Effector memory CD4-positive, alpha-beta T cell (primary cell): ENCODE data around the gene CMKLR1.

Source experiments
- DNase-seq, 3 donors: peaks; one replicate each; pipeline ENCODE4 v3.0.0-alpha.2; 2020
- H3K27ac ChIP-seq: 2 replicates; pipeline ENCODE4 v1.7.0; 2013; ENCODE audit warnings: mild to moderate bottlenecking, low read length, moderate library complexity; ENCODE audit not compliant: insufficient read depth, poor library complexity, severe bottlenecking
- H3K27me3 ChIP-seq: replicated peaks from 2 replicates; pipeline ENCODE4 v1.7.0; 2013; ENCODE audit warnings: mild to moderate bottlenecking, low read length; ENCODE audit not compliant: insufficient read depth, control insufficient read depth, poor library complexity, severe bottlenecking
- H3K36me3 ChIP-seq: 2 replicates; pipeline ENCODE4 v1.7.0; 2013; ENCODE audit warnings: mild to moderate bottlenecking, low read length, moderate library complexity; ENCODE audit not compliant: control insufficient read depth, insufficient read depth
- H3K4me1 ChIP-seq: 2 replicates; pipeline ENCODE4 v1.7.0; 2013; ENCODE audit warnings: low read length, mild to moderate bottlenecking; ENCODE audit not compliant: control insufficient read depth, insufficient read depth, poor library complexity, severe bottlenecking
- H3K4me3 ChIP-seq: 2 replicates; pipeline ENCODE4 v1.7.0; 2013; ENCODE audit warnings: low read length, low read depth, mild to moderate bottlenecking; ENCODE audit not compliant: insufficient read depth, poor library complexity, severe bottlenecking
- H3K9me3 ChIP-seq: 2 replicates; pipeline ENCODE4 v1.7.0; 2013; ENCODE audit warnings: mild to moderate bottlenecking, low read length, moderate library complexity; ENCODE audit not compliant: control insufficient read depth

Gene CMKLR1

DNA sequence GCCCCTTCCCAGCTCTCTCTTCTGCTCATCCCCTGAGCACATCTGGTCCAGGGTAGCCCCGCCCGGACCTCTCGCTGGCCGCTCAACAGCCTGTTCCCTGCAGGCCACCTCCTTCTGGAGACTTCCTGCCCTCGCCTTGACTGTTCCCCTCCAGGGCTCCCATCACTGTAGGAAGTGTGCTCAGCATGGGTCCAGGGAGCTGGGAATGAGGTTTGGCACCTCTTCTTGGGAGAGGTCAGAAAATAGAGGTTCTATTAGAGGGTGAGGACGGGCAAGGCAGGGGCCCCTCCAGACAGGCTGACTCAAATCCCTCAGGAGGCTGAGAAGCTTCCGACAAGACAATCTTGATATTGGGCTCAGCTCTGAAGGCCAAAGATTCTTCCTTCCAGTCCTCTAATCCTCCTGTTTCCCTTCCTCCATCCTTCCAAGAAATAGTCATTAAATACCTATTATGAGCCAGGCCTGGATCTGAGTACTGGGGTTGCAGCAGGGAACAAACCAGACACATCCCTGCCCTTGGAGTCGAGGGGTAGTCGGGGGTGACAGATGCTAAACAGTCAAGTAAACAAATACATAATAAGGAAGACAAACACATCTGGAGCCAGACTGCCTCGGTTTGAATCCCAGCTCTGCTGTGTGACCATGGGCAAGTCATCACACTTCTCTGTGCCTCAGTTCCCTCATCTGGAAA lies 30.6 kb downstream of the CMKLR1 start:
- Histone ChIP-seq H3K4me3 (no peak overlapping the region), H3K9me3 (no peaks in the 10 kb centered on the region), H3K27ac (no peak overlapping the region), H3K27me3 (no peaks in the 10 kb centered on the region), H3K36me3 (no peaks in the 10 kb centered on the region), H3K4me1 (peaks cover 13% of the 10 kb centered on the region)
- no peak for DNase-seq

DNA sequence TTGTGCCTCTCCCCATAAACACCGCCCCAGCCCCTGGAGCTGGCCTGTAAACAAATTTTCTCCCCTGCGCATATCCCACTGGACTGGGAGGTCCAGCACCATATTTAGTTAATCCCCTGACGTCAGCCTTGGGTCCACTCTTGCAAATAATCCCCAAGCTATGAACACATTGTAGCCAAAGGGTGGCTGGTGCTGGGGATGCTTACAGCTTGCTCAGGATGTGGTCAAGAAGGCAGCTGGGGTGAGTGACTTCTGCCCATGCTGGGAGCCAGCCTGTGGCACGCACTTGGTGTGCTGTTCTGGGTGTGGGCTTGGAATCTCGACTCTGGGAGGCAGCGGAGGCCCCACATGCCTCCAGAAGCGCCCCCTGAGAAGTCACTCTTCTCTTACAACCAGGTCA lies 32.1 kb downstream of the CMKLR1 start:
- Histone ChIP-seq H3K4me1 (peaks cover 4% of the 10 kb centered on the region), H3K9me3 (no peaks in the 10 kb centered on the region), H3K27ac (no peak overlapping the region), H3K36me3 (no peaks in the 10 kb centered on the region), H3K27me3 (no peaks in the 10 kb centered on the region), H3K4me3 (no peak overlapping the region)
- DNase-seq: no peak

DNA sequence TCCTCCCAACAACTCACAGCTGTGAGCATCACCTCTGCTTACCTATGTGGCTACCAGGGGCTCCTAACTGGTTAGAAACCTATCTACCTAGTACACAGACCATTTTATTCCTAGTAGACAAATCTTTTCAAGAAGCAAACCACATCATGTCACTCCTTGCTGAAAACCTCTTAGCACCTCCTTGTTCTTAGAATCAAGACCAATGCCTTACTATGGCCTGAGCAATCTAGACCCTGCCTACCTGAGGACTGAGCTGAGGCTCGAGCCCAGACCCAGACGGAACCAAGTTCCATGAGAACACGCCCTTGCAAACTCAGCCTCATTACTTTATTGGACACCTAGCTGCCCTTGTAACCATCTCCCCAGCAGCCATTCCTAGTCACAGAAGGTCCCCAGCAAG lies 32.6 kb downstream of the CMKLR1 start:
- H3K9me3 ChIP-seq: no peaks in the 10 kb centered on the region
- no peak overlapping the region for H3K4me3 ChIP-seq
- no peaks in the 10 kb centered on the region for H3K27me3 ChIP-seq
- no peaks in the 10 kb centered on the region for H3K36me3 ChIP-seq
- peaks cover 4% of the 10 kb centered on the region for H3K4me1 ChIP-seq
- no peak for DNase-seq
- no peak overlapping the region for H3K27ac ChIP-seq

DNA sequence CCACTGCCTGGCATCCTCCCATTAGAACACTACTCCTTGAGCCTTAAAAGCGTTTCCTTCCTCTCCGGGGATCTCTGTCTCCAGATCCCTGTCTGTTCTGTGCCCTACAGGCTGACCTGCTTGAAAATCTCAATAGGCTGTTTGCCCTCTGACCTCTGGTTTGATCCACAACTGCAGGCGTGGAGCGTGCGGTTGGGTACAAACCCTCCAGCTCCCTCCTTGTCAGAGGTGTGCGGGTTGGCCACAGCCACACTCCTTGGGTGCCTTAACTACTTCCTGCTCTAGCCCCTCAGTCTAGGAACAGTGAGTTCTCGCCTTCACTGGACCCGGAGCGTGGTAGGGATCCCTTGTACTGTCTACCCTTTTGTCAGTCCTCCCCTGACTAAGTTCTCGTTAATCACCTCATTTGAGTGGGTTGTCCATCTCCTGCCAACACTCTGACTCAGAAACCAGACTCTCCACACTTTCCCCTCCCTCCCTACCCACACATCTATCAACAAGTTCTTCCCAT lies 33.1 kb downstream of the CMKLR1 start:
- Histone ChIP-seq H3K27ac (no peak overlapping the region), H3K4me3 (no peak overlapping the region), H3K4me1 (peaks cover 4% of the 10 kb centered on the region)

DNA sequence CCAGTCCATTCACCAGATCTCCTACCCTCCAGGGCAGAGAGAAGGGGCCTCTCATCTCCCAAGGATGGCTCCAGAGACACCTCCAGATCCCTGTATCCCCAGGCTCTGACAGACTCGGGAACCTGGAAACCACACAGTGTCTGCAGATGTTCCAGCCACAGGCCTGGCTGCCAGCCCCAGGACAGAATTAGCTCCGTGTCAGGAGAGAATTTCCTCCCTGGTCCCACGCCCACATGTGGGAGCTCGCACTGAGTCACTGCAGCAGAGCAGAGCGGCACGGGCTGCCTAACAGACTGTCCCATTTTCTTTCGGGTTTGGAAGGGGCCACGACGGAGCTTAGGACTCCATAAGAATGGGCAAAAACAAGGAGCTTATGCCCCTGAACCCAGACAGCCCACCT lies 33.6 kb downstream of the CMKLR1 start:
- H3K9me3 ChIP-seq: no peaks in the 10 kb centered on the region
- H3K4me1 ChIP-seq: peaks cover 4% of the 10 kb centered on the region
- H3K27me3 ChIP-seq: no peaks in the 10 kb centered on the region
- no peak for DNase-seq
- no peak overlapping the region for H3K4me3 ChIP-seq
- H3K36me3 ChIP-seq: no peaks in the 10 kb centered on the region
- H3K27ac ChIP-seq: no peak overlapping the region

More for the DNA sequence above, 33.1 kb downstream of the CMKLR1 start:
- no peaks in the 10 kb centered on the region for H3K27me3 ChIP-seq
- H3K36me3 ChIP-seq: no peaks in the 10 kb centered on the region
- DNase-seq: no peak
- H3K9me3 ChIP-seq: no peaks in the 10 kb centered on the region

DNA sequence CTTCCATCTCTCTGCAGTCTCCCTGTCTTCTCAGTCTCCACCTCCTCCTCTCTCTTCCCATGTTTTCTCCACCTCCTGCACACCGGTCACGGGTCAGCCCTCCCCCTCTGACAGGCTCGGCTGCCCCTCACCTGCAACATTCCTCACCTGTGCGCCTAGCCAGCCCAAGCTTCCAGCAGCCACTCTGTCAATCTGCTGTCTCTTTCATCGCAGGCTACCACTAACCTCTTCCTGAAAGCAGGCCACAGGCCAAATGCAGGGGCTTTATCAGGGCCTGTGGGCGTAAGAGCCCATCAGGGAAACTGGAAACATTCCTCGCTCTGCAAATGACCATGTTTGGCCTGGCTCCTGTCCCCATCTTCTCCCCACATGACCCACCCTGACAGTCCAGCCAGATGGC lies 34.5 kb downstream of the CMKLR1 start:
- Histone ChIP-seq H3K4me1 (peaks cover 4% of the 10 kb centered on the region), H3K27me3 (no peaks in the 10 kb centered on the region), H3K9me3 (no peaks in the 10 kb centered on the region), H3K27ac (no peak overlapping the region), H3K36me3 (no peaks in the 10 kb centered on the region), H3K4me3 (no peak overlapping the region)
- no peak for DNase-seq

DNA sequence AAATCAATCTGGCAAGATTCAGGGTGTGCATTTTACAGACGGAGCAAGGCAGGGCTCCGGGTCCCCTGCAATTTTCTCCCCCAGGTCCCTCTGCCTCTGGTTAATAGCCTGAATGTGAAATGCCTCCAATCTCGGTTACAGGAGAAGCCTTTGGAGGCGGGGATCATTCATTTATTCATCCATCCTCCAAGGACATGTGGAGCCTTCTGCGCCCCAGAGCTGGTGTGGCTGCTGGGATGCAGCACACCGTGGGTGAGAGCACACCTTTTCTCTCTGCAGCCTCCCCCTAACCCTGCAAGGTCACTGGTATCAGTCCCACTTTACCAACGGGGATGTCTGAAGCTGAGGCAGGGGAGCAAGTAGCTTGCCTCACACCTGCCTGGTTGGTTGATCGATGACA lies 35.4 kb downstream of the CMKLR1 start:
- H3K27ac ChIP-seq: no peak overlapping the region

DNA sequence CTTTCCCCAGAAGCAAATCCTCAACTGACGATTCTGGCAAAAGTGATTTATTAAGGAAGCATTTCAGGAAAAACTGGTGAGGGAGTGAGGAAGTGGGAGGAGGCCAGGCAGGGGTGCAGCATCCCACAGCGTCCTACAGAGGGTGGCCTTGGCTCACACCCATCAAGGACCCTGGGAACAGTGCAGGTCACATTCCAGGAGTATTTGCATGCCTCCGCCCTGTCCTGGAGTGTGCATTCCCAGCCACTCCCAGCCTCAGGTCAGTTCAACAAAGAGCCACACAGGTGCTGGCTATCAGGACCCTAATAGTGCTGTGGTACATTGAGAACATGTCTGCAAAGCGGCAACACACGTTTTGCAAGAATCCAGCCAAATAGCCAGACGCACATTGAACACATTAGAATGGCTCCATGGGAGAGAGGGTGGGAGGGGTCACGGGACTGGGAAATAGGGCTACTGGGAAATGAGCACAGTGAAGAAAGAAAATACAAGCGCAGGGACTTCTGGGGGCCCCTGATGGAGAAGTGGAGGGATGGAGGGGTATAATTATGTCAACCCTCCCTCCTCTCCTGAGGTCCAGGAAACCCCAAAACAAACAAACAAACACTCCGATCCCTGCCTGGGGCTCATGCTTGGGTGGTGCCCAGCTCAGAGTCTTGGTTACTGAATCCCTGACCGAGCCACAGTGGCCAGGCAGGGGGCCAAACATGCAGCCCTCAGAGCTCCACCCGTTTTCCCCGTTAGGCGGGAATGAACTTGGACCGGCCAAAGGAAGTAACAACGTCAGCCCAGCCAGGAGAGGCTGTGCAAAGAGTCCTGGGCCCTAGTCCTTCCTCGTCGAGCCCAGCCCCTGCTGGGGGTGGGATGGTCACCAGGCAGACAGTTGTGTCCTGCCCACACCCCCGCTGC lies 36.5 kb downstream of the CMKLR1 start:
- peaks cover 4% of the 10 kb centered on the region for H3K4me1 ChIP-seq
- DNase-seq: no peak

More for the DNA sequence above, 35.4 kb downstream of the CMKLR1 start:
- Histone ChIP-seq H3K27me3 (no peaks in the 10 kb centered on the region), H3K36me3 (no peaks in the 10 kb centered on the region), H3K4me3 (no peak overlapping the region), H3K4me1 (peaks cover 4% of the 10 kb centered on the region), H3K9me3 (no peaks in the 10 kb centered on the region)
- DNase-seq: no peak

DNA sequence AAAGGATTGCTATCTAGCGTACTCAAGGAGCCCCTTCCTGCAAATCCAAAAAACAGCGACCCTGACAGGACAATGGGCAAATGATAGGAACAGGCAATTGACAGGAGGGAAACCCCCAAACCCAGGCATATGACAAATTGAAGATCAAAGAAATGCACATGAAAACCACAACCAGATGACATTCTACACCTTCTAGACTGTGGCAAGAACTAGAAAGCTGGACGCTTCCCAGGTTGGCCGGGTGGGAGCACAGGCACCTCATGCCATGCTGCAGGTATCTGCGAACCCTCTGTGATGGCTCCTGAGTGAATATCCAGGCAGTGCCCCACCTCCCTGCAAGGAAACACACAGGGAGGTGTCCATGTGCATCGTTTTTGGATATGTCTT lies 37.1 kb downstream of the CMKLR1 start:
- no peaks in the 10 kb centered on the region for H3K27me3 ChIP-seq
- H3K4me1 ChIP-seq: peaks cover 4% of the 10 kb centered on the region
- H3K36me3 ChIP-seq: no peaks in the 10 kb centered on the region
- H3K9me3 ChIP-seq: no peaks in the 10 kb centered on the region
- no peak for DNase-seq
- no peak overlapping the region for H3K27ac ChIP-seq
- H3K4me3 ChIP-seq: no peak overlapping the region

More for the DNA sequence above, 36.5 kb downstream of the CMKLR1 start:
- no peak overlapping the region for H3K4me3 ChIP-seq
- H3K27ac ChIP-seq: no peak overlapping the region
- H3K9me3 ChIP-seq: no peaks in the 10 kb centered on the region
- H3K36me3 ChIP-seq: no peaks in the 10 kb centered on the region
- H3K27me3 ChIP-seq: no peaks in the 10 kb centered on the region

DNA sequence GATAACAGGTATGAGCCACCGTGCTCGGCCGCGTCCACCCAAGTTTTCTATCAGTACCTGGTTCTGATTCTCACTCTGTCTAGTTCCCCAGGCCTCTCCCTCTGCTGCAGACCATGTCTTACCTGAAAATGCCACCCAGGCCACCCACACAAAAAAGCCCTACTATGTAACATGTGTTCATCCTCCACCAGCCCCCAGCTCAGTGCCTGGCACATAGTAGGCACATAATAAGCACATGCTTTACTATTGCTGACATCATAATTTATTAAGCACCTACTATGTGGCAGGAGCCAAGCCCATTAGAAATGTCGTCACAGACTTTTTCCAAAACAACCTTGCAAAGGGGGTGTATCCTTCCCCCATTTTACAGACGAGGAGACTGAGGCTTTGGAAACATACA lies 37.8 kb downstream of the CMKLR1 start:
- DNase-seq: no peak
- Histone ChIP-seq H3K4me1 (peaks cover 4% of the 10 kb centered on the region), H3K27ac (no peak overlapping the region), H3K36me3 (no peaks in the 10 kb centered on the region), H3K9me3 (no peaks in the 10 kb centered on the region), H3K4me3 (no peak overlapping the region), H3K27me3 (no peaks in the 10 kb centered on the region)
